ENCODE results near the gene GATA2. TPM values are rescaled to one million over a fixed set of nuclear protein-coding genes. Genes with fewer than 3 reads are reported as not detected.

The GATA2 gene
- total and polyA plus RNA-seq, 2 of the 8 experiments (the other 6 are each of a cell fraction or from before 2014, with no cell fraction given): 0.03 to 0.30 TPM

DNA sequence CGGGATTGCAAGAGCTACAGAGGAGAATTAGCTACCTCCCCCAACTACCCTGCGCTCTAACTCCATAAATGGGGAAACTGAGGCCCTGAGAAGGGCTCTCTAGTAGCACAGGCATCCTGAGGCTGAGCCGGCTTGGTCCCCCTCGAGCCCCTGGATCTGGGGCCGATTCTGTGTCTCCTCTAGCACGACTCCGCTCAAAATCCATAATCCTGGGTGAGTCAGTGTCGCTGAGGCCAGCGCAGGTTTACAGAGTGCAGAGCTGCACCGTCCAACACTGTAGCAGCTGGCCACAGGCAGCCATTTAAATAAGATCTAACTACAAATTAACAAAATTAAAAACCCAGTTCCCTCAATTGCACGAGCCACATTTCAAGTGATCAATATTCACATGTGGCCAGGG is 10.8 kb downstream of the GATA2 start:
- no peak overlapping the region for H2BK120ac ChIP-seq (replicated peaks; ENCODE audit: low read depth, low read length)
- H3K27me3 ChIP-seq (replicated peaks in 1 of 4; ENCODE audit: control insufficient read depth in 3 of 4, extremely low read depth in 1 of 4, insufficient read depth in 3 of 4, low read length in 3 of 4): peaks cover 86 to 100% (median 99%) of the 10 kb centered on the region in 4 experiments
- H3K4me1 ChIP-seq (replicated peaks in 1 of 4; ENCODE audit: control insufficient read depth in 3 of 4, insufficient read depth in 4 of 4, low read length in 3 of 4): peaks cover 8 to 60% (median 47%) of the 10 kb centered on the region in 4 experiments
- no peak overlapping the region for H3K14ac ChIP-seq (ENCODE audit: insufficient read length)
- H3K23me2 ChIP-seq (ENCODE audit: low read depth, low read length): peaks cover 8% of the 10 kb centered on the region; the same call in 1 of the 2 replicates
- H3K27ac ChIP-seq (ENCODE audit: low read depth, low read length): no peak overlapping the region
- H3K4me3 ChIP-seq (ENCODE audit: extremely low read depth in 1 of 4, insufficient read depth in 2 of 4, low read depth in 3 of 4, low read length in 4 of 4): peak overlapping the region in 1 of 4 experiments; percentile 48; a peak in 3 of 8 replicates
- H2BK12ac ChIP-seq (ENCODE audit: low read depth, low read length): 0 out of 2 replicates have a peak overlapping the region, but pooled peaks have one; percentile 17
- no peak overlapping the region for H4K8ac ChIP-seq (ENCODE audit: extremely low read depth, insufficient read depth, low read length)
- no peak for DNase-seq (ENCODE audit: low read depth in 1 of 2, low spot score in 2 of 2)
- H2BK15ac ChIP-seq (ENCODE audit: low read length): peak overlapping the region; percentile 67; the same call in 1 of the 2 replicates
- peak overlapping the region; percentile 47 to 63; a peak in 3 of 4 replicates for H3K4me2 ChIP-seq (ENCODE audit: insufficient read depth in 1 of 2, low read depth in 2 of 2, low read length in 2 of 2)
- H3K79me2 ChIP-seq (ENCODE audit: control insufficient read depth in 1 of 2, insufficient read depth in 2 of 2, low read length in 2 of 2): no peaks in the 10 kb centered on the region
- 0 out of 4 replicates have a peak, but pooled peaks cover 0 to 1% of the 10 kb centered on the region in 2 experiments for H3K9me3 ChIP-seq (ENCODE audit: insufficient read depth in 2 of 2, low read depth in 1 of 2, low read length in 1 of 2)
- no peak overlapping the region for H2AK5ac ChIP-seq (ENCODE audit: low read depth, low read length)
- POLR2A ChIA-PET (ENCODE audit: partially characterized antibody): interaction anchor here (1.0 to 3.5 kb wide), 4 partner anchors 8 to 52 kb away, joined by 3 to 13 read pairs (median 8); partner anchors contain the start of gene GATA2
- no peaks in the 10 kb centered on the region for H3K79me1 ChIP-seq (ENCODE audit: low read depth, low read length)
- CTCF ChIA-PET (ENCODE audit: partially characterized antibody): interaction anchor here (0.7 to 7.9 kb wide), 19 partner anchors 8 to 405 kb away, joined by 3 to 42 read pairs (median 8); partner anchors contain the start of gene GATA2
- no peak for FAIRE-seq
- H4K5ac ChIP-seq (ENCODE audit: insufficient read length, low read depth, low read length): no peak overlapping the region
- no peak overlapping the region for H4K91ac ChIP-seq (replicated peaks; ENCODE audit: insufficient read length, low read length)
- H2BK5ac ChIP-seq (ENCODE audit: low read depth, low read length): no peak overlapping the region
- WGBS, 2 experiments (ENCODE audit: extremely low coverage in 1 of 2, insufficient coverage in 1 of 2, insufficient read length in 1 of 2, insufficient replicate concordance in 2 of 2, low coverage in 1 of 2, low lambda C conversion rate in 2 of 2, missing lambda C conversion rate in 1 of 2): 8% methylated on average over 11 of the region's 11 CpGs; no CpG with 5 or more reads in 1 of the 2 experiments
- H2BK20ac ChIP-seq (ENCODE audit: low read length): no peak overlapping the region
- H3K56ac ChIP-seq (replicated peaks; ENCODE audit: insufficient read length, low read depth, low read length): no peak overlapping the region
- no peak overlapping the region for H3K18ac ChIP-seq (ENCODE audit: extremely low read depth, low read length)
- H3K23ac ChIP-seq (ENCODE audit: insufficient read length): no peak overlapping the region
- H4K20me1 ChIP-seq (replicated peaks in 1 of 2; ENCODE audit: control insufficient read depth in 1 of 2, insufficient read depth in 2 of 2, low read length in 2 of 2): peaks cover 16 to 23% of the 10 kb centered on the region in 2 experiments
- no peak overlapping the region for H3K9ac ChIP-seq (replicated peaks in 1 of 4; ENCODE audit: extremely low read depth in 1 of 4, low read depth in 3 of 4, low read length in 3 of 4)
- H3K4ac ChIP-seq (replicated peaks; ENCODE audit: insufficient read length, low read depth, low read length): no peak overlapping the region
- peaks cover 0 to 6% (median 0%) of the 10 kb centered on the region in 4 experiments; a peak in 1 of 8 replicates for H3K36me3 ChIP-seq (ENCODE audit: control insufficient read depth in 2 of 4, insufficient read depth in 4 of 4, low read length in 3 of 4)
- no peak overlapping the region for H2AFZ ChIP-seq (ENCODE audit: low read length)
- TF ChIP-seq POU5F1 (IDR thresholded peaks at IDR 0.05; ENCODE audit: low read depth, low read length): no peak
- TF ChIP-seq EGR1 (IDR thresholded peaks at IDR 0.05; ENCODE audit: borderline replicate concordance, low read depth, low read length): no peak
- TF ChIP-seq, protein P1, sequence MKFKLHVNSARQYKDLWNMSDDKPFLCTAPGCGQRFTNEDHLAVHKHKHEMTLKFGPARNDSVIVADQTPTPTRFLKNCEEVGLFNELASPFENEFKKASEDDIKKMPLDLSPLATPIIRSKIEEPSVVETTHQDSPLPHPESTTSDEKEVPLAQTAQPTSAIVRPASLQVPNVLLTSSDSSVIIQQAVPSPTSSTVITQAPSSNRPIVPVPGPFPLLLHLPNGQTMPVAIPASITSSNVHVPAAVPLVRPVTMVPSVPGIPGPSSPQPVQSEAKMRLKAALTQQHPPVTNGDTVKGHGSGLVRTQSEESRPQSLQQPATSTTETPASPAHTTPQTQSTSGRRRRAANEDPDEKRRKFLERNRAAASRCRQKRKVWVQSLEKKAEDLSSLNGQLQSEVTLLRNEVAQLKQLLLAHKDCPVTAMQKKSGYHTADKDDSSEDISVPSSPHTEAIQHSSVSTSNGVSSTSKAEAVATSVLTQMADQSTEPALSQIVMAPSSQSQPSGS (IDR thresholded peaks at IDR 0.05; ENCODE audit: low read length): no peak
- TF ChIP-seq, protein P2, sequence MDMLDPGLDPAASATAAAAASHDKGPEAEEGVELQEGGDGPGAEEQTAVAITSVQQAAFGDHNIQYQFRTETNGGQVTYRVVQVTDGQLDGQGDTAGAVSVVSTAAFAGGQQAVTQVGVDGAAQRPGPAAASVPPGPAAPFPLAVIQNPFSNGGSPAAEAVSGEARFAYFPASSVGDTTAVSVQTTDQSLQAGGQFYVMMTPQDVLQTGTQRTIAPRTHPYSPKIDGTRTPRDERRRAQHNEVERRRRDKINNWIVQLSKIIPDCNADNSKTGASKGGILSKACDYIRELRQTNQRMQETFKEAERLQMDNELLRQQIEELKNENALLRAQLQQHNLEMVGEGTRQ (IDR thresholded peaks at IDR 0.05; ENCODE audit: low read length): no peak
- TF ChIP-seq SIN3A (conservative IDR thresholded peaks at IDR 0.05 in 1 of 2, IDR thresholded peaks at IDR 0.05 in 1 of 2; ENCODE audit: low read depth in 1 of 2, low read length in 2 of 2): no peak
- TF ChIP-seq KDM4A (IDR thresholded peaks at IDR 0.05; ENCODE audit: low read depth, low read length, severe bottlenecking): no peak
- no peak for TF ChIP-seq TCF12 (IDR thresholded peaks at IDR 0.05; ENCODE audit: low read depth, low read length)
- TF ChIP-seq POLR2AphosphoS5 (IDR thresholded peaks at IDR 0.05; ENCODE audit: low read depth, low read length): no peak
